ENCODE results near the gene TFAP2A. TPM values are rescaled to one million over a fixed set of nuclear protein-coding genes. Genes with fewer than 3 reads are reported as not detected.

The TFAP2A gene
- total and polyA plus RNA-seq, 9 donors, result 0.10 to 0.67 (median 0.15) TPM; not detected in 1

DNA sequence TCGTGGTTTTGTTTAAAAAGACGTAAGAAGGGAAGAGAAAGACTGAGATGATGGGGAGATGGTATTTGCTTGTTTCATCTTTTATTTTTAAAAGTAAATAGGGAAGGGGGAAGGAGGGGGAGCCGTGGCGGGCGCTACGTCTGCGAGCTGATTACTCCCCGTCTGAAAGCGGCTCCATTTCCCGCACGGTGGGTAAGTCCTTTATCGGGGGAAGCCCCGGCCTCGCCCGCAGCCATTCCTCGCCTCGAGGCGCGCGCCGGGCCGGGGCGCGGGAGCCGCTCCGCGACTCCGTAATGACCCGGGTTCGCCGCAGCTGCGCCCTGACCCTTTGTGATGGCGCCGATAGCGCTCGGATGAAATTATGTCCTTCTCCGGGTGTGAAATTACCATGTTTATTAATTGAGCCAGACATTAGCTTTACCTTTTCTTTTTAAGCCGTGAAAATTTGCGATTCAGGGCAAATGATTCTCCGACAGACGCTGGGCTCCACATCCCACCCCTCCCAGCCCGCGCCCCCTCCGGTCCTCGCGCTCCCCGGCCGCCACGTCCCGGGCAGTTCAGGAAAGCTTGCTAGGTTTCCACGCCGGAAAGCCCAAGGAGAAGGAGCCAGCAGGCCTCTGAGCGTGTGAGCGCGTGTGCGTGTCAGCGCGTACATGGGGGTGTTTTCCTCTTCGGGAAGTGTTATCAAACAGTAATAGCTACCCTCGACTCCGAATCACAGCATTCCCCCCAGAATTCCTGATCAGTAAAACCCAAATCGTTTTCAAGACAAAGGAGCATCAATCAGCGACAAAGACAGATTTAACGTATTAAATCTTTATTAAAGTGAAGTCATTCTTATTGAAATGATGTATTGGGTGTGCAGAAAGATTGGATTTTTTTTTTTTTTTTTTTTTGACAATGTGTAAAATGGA, 30.0 kb downstream of the TFAP2A start:
- no peak for DNase-seq
- H3K27ac ChIP-seq, result no peak overlapping the region
- no peak overlapping the region for H3K4me3 ChIP-seq
- no peaks in the 10 kb centered on the region for H3K9me3 ChIP-seq
- H3K36me3 ChIP-seq, result no peaks in the 10 kb centered on the region
- peaks cover 2% of the 10 kb centered on the region for H3K4me1 ChIP-seq (ENCODE audit: insufficient read depth)
- intact Hi-C loops (cut with DNase I), result no loop called here
- WGBS, 3 donors, result 3 to 4% (median 4%) methylated on average over 64 of the region's 64 CpGs
- H3K27me3 ChIP-seq, result peaks cover 2% of the 10 kb centered on the region
- TF ChIP-seq EP300 (IDR thresholded peaks at IDR 0.05) (no peak), POLR2A (IDR thresholded peaks at IDR 0.05) (no peak)
- TF ChIP-seq, protein P1, sequence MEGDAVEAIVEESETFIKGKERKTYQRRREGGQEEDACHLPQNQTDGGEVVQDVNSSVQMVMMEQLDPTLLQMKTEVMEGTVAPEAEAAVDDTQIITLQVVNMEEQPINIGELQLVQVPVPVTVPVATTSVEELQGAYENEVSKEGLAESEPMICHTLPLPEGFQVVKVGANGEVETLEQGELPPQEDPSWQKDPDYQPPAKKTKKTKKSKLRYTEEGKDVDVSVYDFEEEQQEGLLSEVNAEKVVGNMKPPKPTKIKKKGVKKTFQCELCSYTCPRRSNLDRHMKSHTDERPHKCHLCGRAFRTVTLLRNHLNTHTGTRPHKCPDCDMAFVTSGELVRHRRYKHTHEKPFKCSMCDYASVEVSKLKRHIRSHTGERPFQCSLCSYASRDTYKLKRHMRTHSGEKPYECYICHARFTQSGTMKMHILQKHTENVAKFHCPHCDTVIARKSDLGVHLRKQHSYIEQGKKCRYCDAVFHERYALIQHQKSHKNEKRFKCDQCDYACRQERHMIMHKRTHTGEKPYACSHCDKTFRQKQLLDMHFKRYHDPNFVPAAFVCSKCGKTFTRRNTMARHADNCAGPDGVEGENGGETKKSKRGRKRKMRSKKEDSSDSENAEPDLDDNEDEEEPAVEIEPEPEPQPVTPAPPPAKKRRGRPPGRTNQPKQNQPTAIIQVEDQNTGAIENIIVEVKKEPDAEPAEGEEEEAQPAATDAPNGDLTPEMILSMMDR (IDR thresholded peaks at IDR 0.05), result no peak

DNA sequence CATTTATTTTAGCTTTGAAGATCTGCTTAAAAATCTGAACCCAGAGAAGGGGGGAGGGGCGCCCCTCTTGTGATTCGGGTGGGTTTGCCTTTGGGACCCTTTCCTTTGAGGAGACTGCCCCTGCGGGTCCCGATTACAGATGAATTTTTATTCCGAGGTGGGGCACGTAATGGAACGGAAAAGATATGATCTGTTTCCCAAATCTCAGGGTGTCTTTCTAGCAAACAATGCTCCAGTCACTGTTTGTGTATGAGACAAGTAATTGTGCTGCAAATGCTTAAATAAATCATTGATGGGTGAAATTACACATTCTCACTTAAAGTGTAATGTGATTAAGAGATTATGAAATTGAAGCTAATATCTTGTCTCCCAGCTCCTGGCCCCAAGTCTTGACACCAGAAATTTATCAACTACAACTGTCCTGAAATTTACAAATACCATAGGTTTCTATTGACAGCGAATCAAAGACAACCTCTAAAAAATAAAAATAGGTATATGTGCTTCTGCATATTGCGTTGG, 30.7 kb downstream of the TFAP2A start:
- Histone ChIP-seq H3K27ac (no peak overlapping the region), H3K9me3 (no peaks in the 10 kb centered on the region), H3K4me1 (ENCODE audit: insufficient read depth) (peaks cover 2% of the 10 kb centered on the region), H3K36me3 (no peaks in the 10 kb centered on the region), H3K27me3 (peaks cover 2% of the 10 kb centered on the region), H3K4me3 (no peak overlapping the region)
- 5 to 8% (median 6%) methylated on average over 9 of the region's 9 CpGs for WGBS, 3 donors
- TF ChIP-seq POLR2A (IDR thresholded peaks at IDR 0.05), result no peak
- TF ChIP-seq EP300 (IDR thresholded peaks at IDR 0.05), result no peak
- TF ChIP-seq, protein P1 (IDR thresholded peaks at IDR 0.05), result no peak
- intact Hi-C loops (cut with DNase I), result no loop called here
- no peak for DNase-seq

DNA sequence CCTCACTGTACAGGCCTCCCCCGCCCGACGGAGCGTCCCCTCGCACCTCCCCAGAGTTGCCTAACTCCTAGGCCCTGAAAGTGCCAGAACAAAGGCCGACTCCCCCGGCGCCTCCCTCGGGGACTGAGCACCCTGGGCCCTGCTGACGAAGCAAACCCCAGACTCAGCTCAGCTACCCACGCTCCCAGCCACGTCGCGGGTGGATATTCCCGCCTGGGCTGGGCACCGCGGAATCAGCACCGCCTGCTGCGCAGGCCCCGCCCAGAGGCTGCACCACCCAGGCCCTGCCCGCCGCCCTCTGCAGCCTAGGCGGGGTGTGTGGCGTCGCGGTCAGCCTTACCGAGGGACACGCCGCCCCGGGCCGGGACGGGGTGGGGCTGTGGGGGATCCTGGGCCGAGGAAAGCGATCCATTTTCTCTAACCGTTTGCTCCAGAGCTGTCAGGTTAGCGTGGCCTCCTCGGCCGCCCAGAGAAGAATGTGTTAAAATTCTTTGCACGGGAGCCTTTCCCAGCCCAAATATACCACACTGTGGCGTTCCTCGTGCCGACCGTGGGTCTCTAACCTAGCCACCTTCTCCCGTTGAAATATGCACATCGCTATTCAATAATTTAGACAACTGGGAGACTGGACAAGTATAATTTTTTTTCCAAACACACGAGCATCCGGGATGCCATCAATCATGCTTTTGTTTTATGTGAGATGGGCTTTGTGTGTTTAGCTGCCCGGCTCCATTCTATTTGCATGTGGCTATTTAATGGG, 31.4 kb downstream of the TFAP2A start:
- Histone ChIP-seq H3K9me3 (no peaks in the 10 kb centered on the region), H3K36me3 (no peaks in the 10 kb centered on the region), H3K4me1 (ENCODE audit: insufficient read depth) (peaks cover 2% of the 10 kb centered on the region), H3K4me3 (no peak overlapping the region), H3K27me3 (peaks cover 2% of the 10 kb centered on the region), H3K27ac (no peak overlapping the region)
- 2 to 4% (median 2%) methylated on average over 36 to 48 of the region's 48 CpGs for whole genome bisulfite sequencing, 3 donors
- intact Hi-C loops (cut with DNase I), result no loop called here
- no peak for DNase-seq
- no peak for TF ChIP-seq POLR2A (IDR thresholded peaks at IDR 0.05)
- TF ChIP-seq, protein P1 (IDR thresholded peaks at IDR 0.05), result no peak
- TF ChIP-seq EP300 (IDR thresholded peaks at IDR 0.05), result no peak

DNA sequence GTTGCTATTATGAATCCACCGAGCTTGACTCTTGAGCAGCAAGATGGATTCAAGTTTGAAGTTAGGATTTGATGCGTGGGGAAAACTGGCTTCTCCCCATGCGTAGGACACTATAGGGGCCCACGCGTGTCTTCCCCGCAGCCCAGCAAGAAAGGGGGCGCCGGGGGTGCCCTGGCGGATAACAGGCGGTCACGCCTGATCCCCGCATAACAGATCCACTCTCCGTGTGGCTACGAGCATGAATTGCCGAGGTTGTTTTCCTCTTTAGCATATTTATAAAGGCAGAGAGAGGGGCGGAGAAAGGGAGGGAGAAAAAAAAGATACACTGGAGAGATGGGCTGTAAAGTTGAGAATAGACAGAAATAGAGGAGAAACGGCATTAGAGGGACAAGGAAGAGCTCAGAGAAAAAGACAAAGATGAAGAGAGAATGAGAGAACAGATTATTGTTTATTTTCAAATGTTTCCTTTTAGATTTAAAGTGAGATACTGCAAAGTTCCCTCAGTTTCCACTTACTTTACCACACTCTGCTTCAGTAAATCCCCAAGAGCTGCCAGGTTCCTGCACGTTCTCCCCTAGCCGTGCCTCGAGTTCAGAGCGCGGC, 32.0 kb downstream of the TFAP2A start:
- no peak for TF ChIP-seq POLR2A (IDR thresholded peaks at IDR 0.05)
- TF ChIP-seq, protein P1 (IDR thresholded peaks at IDR 0.05), result no peak
- no peak for TF ChIP-seq EP300 (IDR thresholded peaks at IDR 0.05)
- Histone ChIP-seq H3K4me1 (ENCODE audit: insufficient read depth) (peaks cover 2% of the 10 kb centered on the region), H3K36me3 (no peaks in the 10 kb centered on the region), H3K9me3 (no peaks in the 10 kb centered on the region), H3K4me3 (no peak overlapping the region), H3K27ac (no peak overlapping the region), H3K27me3 (peaks cover 2% of the 10 kb centered on the region)
- WGBS, 3 donors, result 2 to 5% (median 4%) methylated on average over 22 of the region's 22 CpGs
- intact Hi-C loops (cut with DNase I), result no loop called here
- no peak for DNase-seq

Measured in ovary (tissue), 9 donors.